Cardiac fibroblast (primary cell): ENCODE measurements around the gene NAT8L.

Source experiments
- DNase-seq, 2 donors: peaks; one replicate each; pipeline versions ENCODE4 v3.0.0 to v3.0.0-alpha.2; 2010; ENCODE audit warnings: low read depth in 2 of 2
- H3K4me3 ChIP-seq, 2 donors: replicated peaks in 1 of 2; 1 replicate in 1 of 2; 2 replicates in 1 of 2; pipeline ENCODE4 v1.5.1; 2011; ENCODE audit warnings: low read depth in 2 of 2, low read length in 2 of 2, mild to moderate bottlenecking in 2 of 2, moderate library complexity in 1 of 2
- TF ChIP-seq, protein P1 (sequence below): IDR thresholded peaks from one replicate; pipeline ENCODE4 v1.5.1; 2011; ENCODE audit warnings: low read depth, mild to moderate bottlenecking, low read length, inconsistent platforms

The NAT8L gene

DNA sequence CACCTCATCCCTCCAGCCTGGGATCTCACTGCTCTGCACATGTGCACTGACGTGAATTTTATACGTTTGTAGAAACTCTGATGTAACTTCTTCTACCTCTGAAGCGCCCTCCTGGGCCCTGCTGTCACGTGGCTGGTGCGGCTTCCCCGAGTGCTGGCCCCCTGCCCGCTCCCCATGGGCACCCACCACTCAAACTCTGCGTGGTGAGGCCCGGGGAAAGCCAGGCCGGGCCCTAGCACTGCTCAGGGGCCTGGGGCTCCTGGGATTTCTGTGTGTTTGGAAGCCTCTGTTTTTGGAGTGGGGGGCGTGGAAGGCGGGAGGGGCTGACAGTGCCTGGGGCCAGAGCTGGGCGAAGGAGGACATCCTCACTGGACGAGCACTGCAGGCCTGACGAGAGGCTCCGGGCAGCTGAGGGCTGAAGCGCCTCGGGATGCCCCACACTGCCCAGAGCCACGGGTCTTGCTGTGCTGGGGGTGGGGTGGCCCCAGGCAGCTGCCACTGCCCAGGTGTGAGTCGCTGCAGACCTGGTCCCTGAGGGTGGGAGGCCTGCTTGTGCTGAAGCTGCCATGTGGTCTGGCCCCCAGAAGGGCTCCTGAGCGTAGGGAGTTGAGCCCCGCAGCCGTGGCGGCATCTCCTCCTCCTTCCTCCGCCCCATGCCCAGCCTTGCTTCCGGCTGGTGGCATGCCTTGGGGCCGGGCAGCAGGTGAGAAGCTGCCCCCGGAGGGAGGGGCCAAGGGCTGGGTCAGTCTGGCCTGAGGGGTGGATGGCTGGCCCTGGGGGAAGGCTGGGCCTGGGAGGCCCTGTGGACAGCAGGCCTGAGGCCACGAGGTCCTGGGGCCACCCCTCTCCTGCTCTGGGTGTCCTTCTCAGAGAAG is 7.7 kb downstream of the NAT8L start:
- DNase-seq, result no peak
- TF ChIP-seq, protein P1, sequence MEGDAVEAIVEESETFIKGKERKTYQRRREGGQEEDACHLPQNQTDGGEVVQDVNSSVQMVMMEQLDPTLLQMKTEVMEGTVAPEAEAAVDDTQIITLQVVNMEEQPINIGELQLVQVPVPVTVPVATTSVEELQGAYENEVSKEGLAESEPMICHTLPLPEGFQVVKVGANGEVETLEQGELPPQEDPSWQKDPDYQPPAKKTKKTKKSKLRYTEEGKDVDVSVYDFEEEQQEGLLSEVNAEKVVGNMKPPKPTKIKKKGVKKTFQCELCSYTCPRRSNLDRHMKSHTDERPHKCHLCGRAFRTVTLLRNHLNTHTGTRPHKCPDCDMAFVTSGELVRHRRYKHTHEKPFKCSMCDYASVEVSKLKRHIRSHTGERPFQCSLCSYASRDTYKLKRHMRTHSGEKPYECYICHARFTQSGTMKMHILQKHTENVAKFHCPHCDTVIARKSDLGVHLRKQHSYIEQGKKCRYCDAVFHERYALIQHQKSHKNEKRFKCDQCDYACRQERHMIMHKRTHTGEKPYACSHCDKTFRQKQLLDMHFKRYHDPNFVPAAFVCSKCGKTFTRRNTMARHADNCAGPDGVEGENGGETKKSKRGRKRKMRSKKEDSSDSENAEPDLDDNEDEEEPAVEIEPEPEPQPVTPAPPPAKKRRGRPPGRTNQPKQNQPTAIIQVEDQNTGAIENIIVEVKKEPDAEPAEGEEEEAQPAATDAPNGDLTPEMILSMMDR, result no peak
- H3K4me3 ChIP-seq, result no peak overlapping the region

- H3K4me3 ChIP-seq, result no peak overlapping the region
- DNase-seq, result no peak
- TF ChIP-seq, protein P1, result no peak
Measured at GRCh38 chr4:2067446-2068197, 8.5 kb downstream of the NAT8L start.

DNA sequence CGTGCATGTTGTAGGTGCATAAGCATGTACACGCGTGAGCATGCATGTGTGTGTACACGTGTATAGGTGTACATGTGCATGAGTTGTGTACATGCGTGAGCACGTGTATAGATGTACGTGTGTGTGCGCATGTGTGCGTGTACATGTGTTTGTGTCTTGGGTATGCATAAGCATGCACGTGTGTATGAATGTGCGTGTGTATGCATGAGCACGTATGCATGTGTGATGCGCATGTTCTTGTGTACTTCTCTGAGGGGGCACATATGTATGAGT is 9.0 kb downstream of the NAT8L start:
- TF ChIP-seq, protein P1, result no peak
- no peak for DNase-seq
- H3K4me3 ChIP-seq, result no peak overlapping the region

- no peak overlapping the region for H3K4me3 ChIP-seq
- TF ChIP-seq, protein P1, result no peak
- no peak for DNase-seq
Measured at GRCh38 chr4:2068566-2068965, 9.4 kb downstream of the NAT8L start.

GRCh38 chr4:2069161-2069971 is 10.2 kb downstream of the NAT8L start:
- no peak overlapping the region for H3K4me3 ChIP-seq
- no peak for DNase-seq
- TF ChIP-seq, protein P1, result no peak

DNA sequence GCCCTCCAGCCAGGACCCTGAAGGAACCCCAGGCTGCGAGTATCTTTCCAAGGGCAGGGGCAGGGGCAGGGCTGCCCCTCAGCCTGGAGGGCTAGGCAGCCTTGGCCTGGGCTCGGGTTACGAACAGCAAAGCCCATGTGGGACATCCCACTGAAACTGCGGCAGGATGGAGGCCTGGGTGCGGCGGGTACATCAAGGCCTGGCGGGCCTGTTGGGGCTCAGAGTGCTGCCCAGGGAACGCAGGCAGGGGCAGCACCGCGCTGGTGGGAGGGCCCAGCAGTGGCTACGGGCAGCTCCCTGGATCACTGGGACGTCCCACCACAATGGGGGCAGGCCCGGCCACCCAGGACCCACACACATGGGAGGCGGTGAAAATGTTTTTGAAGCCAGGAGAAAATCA is 10.9 kb downstream of the NAT8L start:
- no peak for DNase-seq
- H3K4me3 ChIP-seq, result no peak overlapping the region
- TF ChIP-seq, protein P1, result no peak
